ENCODE data around the gene ADGRL3.

The ADGRL3 gene

GRCh38 chr4:61882381-61882780 is 682.3 kb downstream of the ADGRL3 start:
- no peak overlapping the region for H3K4me3 ChIP-seq (replicated peaks; ENCODE audit: low read depth, low read length)
- no peak for TF ChIP-seq CTCF (IDR thresholded peaks at IDR 0.05; ENCODE audit: low read depth, low read length, missing control alignments)
- no peak for DNase-seq (ENCODE audit: extremely low read depth, low read depth)

DNA sequence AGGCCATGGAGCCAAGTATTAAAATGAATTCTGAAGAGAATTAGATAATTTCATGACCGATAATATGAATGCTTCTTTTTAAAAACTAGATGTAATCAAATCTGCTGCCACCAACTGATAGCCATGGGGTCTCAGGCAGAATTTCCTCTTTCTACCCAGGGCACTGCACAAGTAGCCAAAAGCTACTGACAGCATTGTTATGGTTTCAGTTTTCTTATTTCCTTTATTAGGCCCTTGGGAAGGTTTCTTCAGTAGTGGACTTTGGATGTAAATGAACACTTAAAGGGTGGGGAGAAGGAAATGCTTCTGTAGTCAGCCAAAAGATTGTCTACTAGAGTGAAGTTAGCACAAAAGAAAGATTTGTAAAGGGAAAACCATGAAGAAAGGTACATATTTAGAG is 686.0 kb downstream of the ADGRL3 start:
- no peak for DNase-seq (ENCODE audit: extremely low read depth, low read depth)
- no peak for TF ChIP-seq CTCF (IDR thresholded peaks at IDR 0.05; ENCODE audit: low read depth, low read length, missing control alignments)

GRCh38 chr4:61889117-61889516 is 689.0 kb downstream of the ADGRL3 start:
- TF ChIP-seq CTCF (IDR thresholded peaks at IDR 0.05; ENCODE audit: low read depth, low read length, missing control alignments): no peak
- no peak for DNase-seq (ENCODE audit: extremely low read depth, low read depth)
- no peak overlapping the region for H3K4me3 ChIP-seq (replicated peaks; ENCODE audit: low read depth, low read length)

More for the DNA sequence above, 686.0 kb downstream of the ADGRL3 start:
- H3K4me3 ChIP-seq (replicated peaks; ENCODE audit: low read depth, low read length): no peak overlapping the region

GRCh38 chr4:61890321-61890720 is 690.2 kb downstream of the ADGRL3 start:
- DNase-seq (ENCODE audit: extremely low read depth, low read depth): no peak
- TF ChIP-seq CTCF (IDR thresholded peaks at IDR 0.05; ENCODE audit: low read depth, low read length, missing control alignments): no peak
- H3K4me3 ChIP-seq (replicated peaks; ENCODE audit: low read depth, low read length): no peak overlapping the region

- no peak for DNase-seq (ENCODE audit: extremely low read depth, low read depth)
- no peak for TF ChIP-seq CTCF (IDR thresholded peaks at IDR 0.05; ENCODE audit: low read depth, low read length, missing control alignments)
- H3K4me3 ChIP-seq (replicated peaks; ENCODE audit: low read depth, low read length): no peak overlapping the region
Observed at GRCh38 chr4:61891953-61892352, 691.8 kb downstream of the ADGRL3 start.

- no peak for DNase-seq (ENCODE audit: extremely low read depth, low read depth)
- TF ChIP-seq CTCF (IDR thresholded peaks at IDR 0.05; ENCODE audit: low read depth, low read length, missing control alignments): no peak
- no peak overlapping the region for H3K4me3 ChIP-seq (replicated peaks; ENCODE audit: low read depth, low read length)
Observed at GRCh38 chr4:61896634-61897033, 696.5 kb downstream of the ADGRL3 start.

DNA sequence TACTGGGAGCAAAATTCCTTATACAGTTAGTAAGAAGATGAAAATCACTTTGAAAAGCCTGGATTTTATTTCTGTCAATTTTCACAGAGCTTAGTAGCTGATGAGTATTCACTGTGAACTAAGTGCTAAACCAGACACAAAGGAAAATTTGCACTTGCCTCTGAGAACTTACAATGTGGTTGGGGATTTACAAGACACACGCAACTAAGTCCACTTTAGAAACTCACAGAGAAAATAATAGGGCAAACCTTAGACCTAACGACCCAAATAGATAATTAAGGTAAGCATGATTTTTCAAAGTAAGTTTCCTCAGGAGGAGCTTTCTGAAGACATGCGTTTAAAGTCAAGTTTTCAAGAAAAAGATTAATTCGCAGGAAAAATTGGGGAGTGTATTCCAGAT is 708.9 kb downstream of the ADGRL3 start:
- no peak for TF ChIP-seq CTCF (IDR thresholded peaks at IDR 0.05; ENCODE audit: low read depth, low read length, missing control alignments)
- no peak overlapping the region for H3K4me3 ChIP-seq (replicated peaks; ENCODE audit: low read depth, low read length)
- no peak for DNase-seq (ENCODE audit: extremely low read depth, low read depth)
